Heart left ventricle (tissue), 13 donors: ENCODE measurements around the gene COX6B2.

ENCODE experiments used
- POLR2A ChIP-seq, 2 donors: fragments of 450-650 bp; IDR thresholded peaks; one replicate each; pipeline ENCODE4 v1.6.1; 2017; ENCODE audit warnings: antibody characterized with exemption in 2 of 2, mild to moderate bottlenecking in 2 of 2, moderate library complexity in 2 of 2
- TF ChIP-seq, protein P1 (sequence below), 12 donors: fragments of 200-600 bp; sonication (generic) in 4 of 12; IDR thresholded peaks; one replicate each; pipeline versions ENCODE4 v1.5.0 to v1.8.0; 2018 to 2022; ENCODE audit warnings: antibody characterized with exemption in 12 of 12, mild to moderate bottlenecking in 5 of 12
- donor health status: ischemic (EF 13 %, LVEDD 7.1; RV severe dilation, severe dysfunction).
- donor health status: DM: no; HTN: yes; CAD: no.
- donor health status: DM: no; HTN: no; CAD: no.
- donor health status: ischemic (EF 25% LVEDD 6.9; RV normal size, moderate dysfunction).
- donor health status: ischemic (EF 25% LVEDD 5.7; RV mildly dilated, moderate dysfunction).
- donor health status: ischemic (EF 35%, LVEDD 5.7; RV mildly dilated, moderate dysfunction).
- donor health status: nonischemic (EF 11% LVEDD 7.7; RV severe dilation, severe dysfunction).
- donor health status: DM: yes; HTN: yes; CAD: no.
- donor health status: PGD.
- donor health status: ischemic (EF 29% LVEDD 5.4; RV normal size, mild dysfunction).
- donor health status: nonischemic (EF 23%, LVEDD 6.1; RV moderate dilation, normal function).

DNA sequence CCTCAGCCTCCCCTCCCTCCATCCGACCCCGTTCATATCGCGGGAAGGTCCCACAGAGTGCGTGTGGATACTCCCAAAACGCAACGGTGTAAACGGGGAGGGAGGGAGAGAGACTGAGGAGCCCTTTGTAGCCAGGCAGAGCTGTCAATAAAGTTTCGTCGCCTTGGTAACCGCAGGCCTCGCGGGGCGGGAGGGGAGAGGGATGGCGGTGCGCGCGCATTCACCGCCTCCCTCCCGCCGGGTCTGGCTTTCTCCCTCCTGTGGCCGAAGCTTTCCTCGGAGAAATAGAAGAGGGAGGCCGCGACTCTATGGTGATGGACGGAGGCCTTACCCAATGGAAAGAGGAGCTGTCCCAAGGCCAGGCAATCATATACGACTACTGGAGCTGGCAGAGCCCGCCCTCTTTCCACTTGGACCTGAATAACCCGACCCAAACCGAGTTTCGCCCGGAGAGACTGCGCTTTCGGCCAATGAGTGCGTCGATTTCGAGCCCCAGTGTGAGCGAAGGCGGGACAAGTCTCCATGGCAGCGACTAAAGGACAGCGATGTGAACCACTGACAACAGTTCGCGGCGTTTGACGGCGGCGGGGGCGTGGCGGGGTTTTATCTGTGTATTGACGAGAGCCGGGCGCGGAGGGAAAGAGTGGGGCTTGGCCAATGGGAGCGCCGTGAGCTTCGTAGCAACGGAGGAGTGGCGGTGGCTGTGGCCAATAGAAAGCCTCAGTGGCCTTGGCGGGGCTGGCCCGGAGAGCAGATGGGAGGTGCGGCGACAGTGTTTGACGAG is 15.2 kb downstream of the COX6B2 start, which contains the start of gene KMT5C:
- TF ChIP-seq POLR2A (IDR thresholded peaks at IDR 0.05), result peak in 1 of 2 donors; percentile 66
- TF ChIP-seq, protein P1, sequence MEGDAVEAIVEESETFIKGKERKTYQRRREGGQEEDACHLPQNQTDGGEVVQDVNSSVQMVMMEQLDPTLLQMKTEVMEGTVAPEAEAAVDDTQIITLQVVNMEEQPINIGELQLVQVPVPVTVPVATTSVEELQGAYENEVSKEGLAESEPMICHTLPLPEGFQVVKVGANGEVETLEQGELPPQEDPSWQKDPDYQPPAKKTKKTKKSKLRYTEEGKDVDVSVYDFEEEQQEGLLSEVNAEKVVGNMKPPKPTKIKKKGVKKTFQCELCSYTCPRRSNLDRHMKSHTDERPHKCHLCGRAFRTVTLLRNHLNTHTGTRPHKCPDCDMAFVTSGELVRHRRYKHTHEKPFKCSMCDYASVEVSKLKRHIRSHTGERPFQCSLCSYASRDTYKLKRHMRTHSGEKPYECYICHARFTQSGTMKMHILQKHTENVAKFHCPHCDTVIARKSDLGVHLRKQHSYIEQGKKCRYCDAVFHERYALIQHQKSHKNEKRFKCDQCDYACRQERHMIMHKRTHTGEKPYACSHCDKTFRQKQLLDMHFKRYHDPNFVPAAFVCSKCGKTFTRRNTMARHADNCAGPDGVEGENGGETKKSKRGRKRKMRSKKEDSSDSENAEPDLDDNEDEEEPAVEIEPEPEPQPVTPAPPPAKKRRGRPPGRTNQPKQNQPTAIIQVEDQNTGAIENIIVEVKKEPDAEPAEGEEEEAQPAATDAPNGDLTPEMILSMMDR (IDR thresholded peaks at IDR 0.05), result peak in 11 of 12 donors; percentile 12 to 66 (median 35)
